Stomach (tissue), 9 donors: ENCODE data around the gene FLVCR2. TPM values are rescaled to one million over a fixed set of nuclear protein-coding genes. Genes with fewer than 3 reads are reported as not detected.

Experiments used
- DNase-seq, 2 donors: peaks; one replicate each; pipeline versions ENCODE4 v3.0.0 to v3.0.0-alpha.2; 2013 to 2019
- H3K27ac ChIP-seq, 5 donors: fragments of 200-600 bp in 4 of 5; sonication (generic) in 4 of 5; one replicate each; pipeline ENCODE4 v1.5.1; 2013 to 2019; ENCODE audit warnings: mild to moderate bottlenecking in 1 of 5, moderate library complexity in 1 of 5
- H3K27me3 ChIP-seq, 3 donors: fragments of 200-600 bp; sonication (generic); one replicate each; pipeline ENCODE4 v1.5.1; 2017 to 2019; ENCODE audit warnings: mixed run types in 1 of 3
- H3K36me3 ChIP-seq, 4 donors: fragments of 200-600 bp; sonication (generic); 1 replicate in 3 of 4; 2 replicates in 1 of 4; pipeline ENCODE4 v1.5.1; 2016 to 2019
- H3K4me1 ChIP-seq, 4 donors: fragments of 200-600 bp; sonication (generic); one replicate each; pipeline ENCODE4 v1.5.1; 2016 to 2019
- H3K4me3 ChIP-seq, 4 donors: fragments of 200-600 bp; sonication (generic) in 3 of 4; one replicate each; pipeline ENCODE4 v1.5.1; 2016 to 2019; ENCODE audit warnings: mild to moderate bottlenecking in 1 of 4
- H3K9me3 ChIP-seq, 4 donors: fragments of 200-600 bp; sonication (generic); one replicate each; pipeline ENCODE4 v1.5.1; 2016 to 2019
- EP300 ChIP-seq: sonication (generic); formaldehyde crosslinking; IDR thresholded peaks from one replicate; pipeline ENCODE4 v1.6.1; 2017; ENCODE audit warnings: antibody characterized with exemption
- POLR2A ChIP-seq, 4 donors: fragments of 450-650 bp; IDR thresholded peaks; one replicate each; pipeline ENCODE4 v1.6.1; 2016; ENCODE audit warnings: antibody characterized with exemption in 4 of 4, control low read depth in 2 of 4, mild to moderate bottlenecking in 1 of 4, moderate library complexity in 1 of 4
- POLR2AphosphoS5 ChIP-seq, 3 donors: sonication (generic); formaldehyde crosslinking; IDR thresholded peaks; one replicate each; pipeline ENCODE4 v1.6.1; 2016; ENCODE audit warnings: antibody characterized with exemption in 3 of 3
- WGBS, 5 donors: extraction: QIAGEN DNeasy Blood & Tissue Kit in 3 of 5; methylation state at CpG; one replicate each; pipeline versions ENCODE4 v1.1.5 to v1.1.7; 2013 to 2018; 5-methylcytosine and 5-hydroxymethylcytosine counted together
- intact Hi-C: fragments of 100-400 bp; cut with DNase I; formaldehyde crosslinking; loops from one replicate; pipeline ENCODE4 v1.15.1; 2023; ENCODE audit warnings: low total_unique reads
- polyA plus RNA-seq, 3 donors: library from polyadenylated mRNA; stranded (reverse); fragments of 200-250 nt; gene quantifications; one replicate each; pipeline ENCODE4 v1.2.3, GENCODE V29; 2013
- total RNA-seq, 5 donors: library from RNA; depleted of rRNA; stranded (reverse); fragments of >200 nt; gene quantifications; one replicate each; pipeline versions ENCODE4 v1.1.0 to v1.2.3, GENCODE V29; 2014 to 2016
- TF ChIP-seq, protein P1 (sequence below), 7 experiments: fragments of 450-650 bp in 4 of 7; fragments of 200-600 bp in 3 of 7; sonication (generic) in 3 of 7; IDR thresholded peaks; one replicate each; pipeline ENCODE4 v1.5.1; 2016 to 2019; ENCODE audit warnings: antibody characterized with exemption in 7 of 7, control low read depth in 2 of 7, mild to moderate bottlenecking in 1 of 7
- donor health status: healthy with polysubstance abuse.
- donor health status: Bipolar disorder and iron deficiency.
- donor health status: healthy.

The FLVCR2 gene
- total and polyA plus RNA-seq, 8 donors, result 0.15 to 10.7 (median 0.95) TPM; not detected in 1

DNA sequence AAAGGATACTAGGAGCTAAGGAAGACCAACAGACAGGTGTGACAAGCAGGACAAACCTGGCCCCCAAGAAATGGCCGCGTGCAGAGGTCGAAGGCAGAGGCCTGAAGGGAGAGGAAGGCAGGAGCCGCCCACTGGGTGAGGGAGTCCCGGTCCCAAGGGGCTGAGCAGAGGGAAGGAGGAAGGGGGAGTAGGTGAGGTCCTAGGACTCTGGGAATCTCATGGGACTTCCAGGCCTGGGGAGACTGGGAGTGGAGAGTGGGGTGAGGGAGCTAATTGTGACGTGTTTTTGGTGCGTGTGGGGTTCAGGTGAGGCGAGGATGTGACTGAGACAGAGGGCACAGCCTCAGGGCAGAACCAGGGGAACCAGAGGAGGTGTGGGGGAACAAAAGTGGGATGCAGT is 11.7 kb upstream of the FLVCR2 start:
- TF ChIP-seq POLR2AphosphoS5 (IDR thresholded peaks at IDR 0.05), result no peak
- no peak for TF ChIP-seq POLR2A (IDR thresholded peaks at IDR 0.05)
- TF ChIP-seq, protein P1, sequence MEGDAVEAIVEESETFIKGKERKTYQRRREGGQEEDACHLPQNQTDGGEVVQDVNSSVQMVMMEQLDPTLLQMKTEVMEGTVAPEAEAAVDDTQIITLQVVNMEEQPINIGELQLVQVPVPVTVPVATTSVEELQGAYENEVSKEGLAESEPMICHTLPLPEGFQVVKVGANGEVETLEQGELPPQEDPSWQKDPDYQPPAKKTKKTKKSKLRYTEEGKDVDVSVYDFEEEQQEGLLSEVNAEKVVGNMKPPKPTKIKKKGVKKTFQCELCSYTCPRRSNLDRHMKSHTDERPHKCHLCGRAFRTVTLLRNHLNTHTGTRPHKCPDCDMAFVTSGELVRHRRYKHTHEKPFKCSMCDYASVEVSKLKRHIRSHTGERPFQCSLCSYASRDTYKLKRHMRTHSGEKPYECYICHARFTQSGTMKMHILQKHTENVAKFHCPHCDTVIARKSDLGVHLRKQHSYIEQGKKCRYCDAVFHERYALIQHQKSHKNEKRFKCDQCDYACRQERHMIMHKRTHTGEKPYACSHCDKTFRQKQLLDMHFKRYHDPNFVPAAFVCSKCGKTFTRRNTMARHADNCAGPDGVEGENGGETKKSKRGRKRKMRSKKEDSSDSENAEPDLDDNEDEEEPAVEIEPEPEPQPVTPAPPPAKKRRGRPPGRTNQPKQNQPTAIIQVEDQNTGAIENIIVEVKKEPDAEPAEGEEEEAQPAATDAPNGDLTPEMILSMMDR (IDR thresholded peaks at IDR 0.05), result no peak
- no peak for TF ChIP-seq EP300
- Histone ChIP-seq H3K27me3 (peaks cover 0 to 38% (median 0%) of the 10 kb centered on the region in 3 donors), H3K4me3 (no peak overlapping the region), H3K36me3 (no peaks in the 10 kb centered on the region), H3K4me1 (no peaks in the 10 kb centered on the region), H3K9me3 (no peaks in the 10 kb centered on the region), H3K27ac (no peak overlapping the region)
- no peak for DNase-seq
- WGBS, 5 donors, result 79 to 85% (median 81%) methylated on average over 8 of the region's 8 CpGs
- intact Hi-C loops, result no loop called here

DNA sequence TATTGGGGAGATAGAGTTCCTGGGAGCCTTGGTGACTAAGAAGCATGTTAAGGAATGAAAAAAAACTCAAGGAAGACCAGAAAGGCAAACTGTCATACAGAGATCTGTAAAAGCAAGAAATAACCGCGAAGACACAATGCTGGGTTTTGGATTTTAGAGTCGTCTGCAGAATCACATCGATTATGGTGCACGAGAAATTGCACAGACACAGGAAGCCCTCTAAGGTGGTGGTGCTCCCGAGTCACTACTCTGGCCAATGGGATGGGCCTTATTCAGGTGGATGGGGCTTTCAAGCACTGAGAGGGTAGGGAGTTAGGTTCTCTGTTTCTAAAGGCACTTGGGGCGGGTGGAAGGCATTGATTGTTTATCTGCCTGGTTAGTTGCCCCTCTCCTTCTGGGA is 10.3 kb upstream of the FLVCR2 start:
- Histone ChIP-seq H3K4me3 (no peak overlapping the region), H3K27ac (no peak overlapping the region), H3K27me3 (peaks cover 0 to 41% (median 0%) of the 10 kb centered on the region in 3 donors), H3K9me3 (no peaks in the 10 kb centered on the region), H3K4me1 (no peaks in the 10 kb centered on the region), H3K36me3 (no peaks in the 10 kb centered on the region)
- TF ChIP-seq, protein P1 (IDR thresholded peaks at IDR 0.05), result no peak
- TF ChIP-seq POLR2AphosphoS5 (IDR thresholded peaks at IDR 0.05), result no peak
- no peak for TF ChIP-seq EP300
- no peak for TF ChIP-seq POLR2A (IDR thresholded peaks at IDR 0.05)
- 84 to 88% (median 85%) methylated on average over 7 of the region's 7 CpGs for WGBS, 5 donors
- intact Hi-C loops, result no loop called here
- no peak for DNase-seq

- Histone ChIP-seq H3K36me3 (no peaks in the 10 kb centered on the region), H3K4me1 (no peaks in the 10 kb centered on the region), H3K4me3 (no peak overlapping the region), H3K27ac (no peak overlapping the region), H3K9me3 (no peaks in the 10 kb centered on the region), H3K27me3 (peaks cover 0 to 37% (median 0%) of the 10 kb centered on the region in 3 donors)
- WGBS, 5 donors, result 75 to 87% (median 85%) methylated on average over 6 of the region's 6 CpGs
- intact Hi-C loops, result no loop called here
- TF ChIP-seq POLR2A (IDR thresholded peaks at IDR 0.05), result no peak
- no peak for TF ChIP-seq EP300
- no peak for TF ChIP-seq POLR2AphosphoS5 (IDR thresholded peaks at IDR 0.05)
- TF ChIP-seq, protein P1 (IDR thresholded peaks at IDR 0.05), result no peak
- no peak for DNase-seq
Measured at GRCh38 chr14:75568791-75569190, 9.6 kb upstream of the FLVCR2 start.

DNA sequence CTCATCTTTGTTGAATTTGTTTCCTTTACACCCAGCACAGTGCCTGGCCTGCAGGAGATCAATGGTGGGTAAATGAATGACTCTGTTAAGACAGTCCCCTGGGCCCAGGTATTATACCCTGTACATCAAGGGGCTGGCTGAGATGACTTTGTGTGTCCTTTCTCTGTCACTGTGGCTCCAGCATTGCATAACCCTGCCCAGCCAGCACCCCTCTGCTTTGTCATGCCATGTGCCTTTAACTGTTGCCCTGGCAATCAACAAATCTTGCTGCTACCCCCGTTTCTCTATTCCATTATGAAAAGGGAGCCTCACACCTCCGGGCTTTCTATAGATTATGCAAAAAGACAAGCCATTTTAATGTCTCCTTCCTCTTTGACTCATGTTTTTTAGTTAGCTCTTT is 7.6 kb upstream of the FLVCR2 start:
- WGBS, 5 donors, result 50 to 71% (median 66%) methylated on average over 2 of the region's 2 CpGs
- Histone ChIP-seq H3K27ac (no peak overlapping the region), H3K36me3 (no peaks in the 10 kb centered on the region), H3K4me1 (no peaks in the 10 kb centered on the region), H3K4me3 (no peak overlapping the region), H3K9me3 (no peaks in the 10 kb centered on the region), H3K27me3 (peaks cover 0 to 21% (median 0%) of the 10 kb centered on the region in 3 donors)
- DNase-seq, result no peak
- intact Hi-C loops, result no loop called here
- TF ChIP-seq POLR2A (IDR thresholded peaks at IDR 0.05), result no peak
- no peak for TF ChIP-seq POLR2AphosphoS5 (IDR thresholded peaks at IDR 0.05)
- TF ChIP-seq, protein P1 (IDR thresholded peaks at IDR 0.05), result no peak
- TF ChIP-seq EP300, result no peak
